Left lung (tissue), 10 donors: ENCODE measurements around the gene CSNK1A1. TPM values are rescaled to one million over a fixed set of nuclear protein-coding genes. Genes with fewer than 3 reads are reported as not detected.

ENCODE experiments used
- ATAC-seq: fragments of 200-7000 bp; cut with Tn5 transposase; one replicate; pipeline ENCODE4 v1.9.1; 2020; ENCODE audit warnings: moderate library complexity
- DNase-seq, 4 donors: peaks; one replicate each; pipeline ENCODE4 v3.0.0-alpha.2; 2013 to 2020
- H3K27ac ChIP-seq, 2 donors: fragments of 200-600 bp; sonication (generic) in 1 of 2; one replicate each; pipeline versions ENCODE4 v1.5.0 to v1.8.0; 2020 to 2021
- H3K27me3 ChIP-seq, 2 donors: fragments of 200-600 bp; sonication (generic) in 1 of 2; one replicate each; pipeline versions ENCODE4 v1.5.0 to v1.8.0; 2020 to 2021
- H3K36me3 ChIP-seq, 2 donors: fragments of 200-600 bp; sonication (generic) in 1 of 2; one replicate each; pipeline versions ENCODE4 v1.5.0 to v1.8.0; 2020 to 2021
- H3K4me1 ChIP-seq, 2 donors: fragments of 200-600 bp; one replicate each; pipeline ENCODE4 v1.8.0; 2021
- H3K4me3 ChIP-seq, 2 donors: fragments of 200-600 bp; sonication (generic) in 1 of 2; one replicate each; pipeline versions ENCODE4 v1.5.0 to v1.8.0; 2020 to 2021; ENCODE audit warnings: mild to moderate bottlenecking in 1 of 2
- H3K9me3 ChIP-seq, 2 donors: fragments of 200-600 bp; sonication (generic) in 1 of 2; one replicate each; pipeline versions ENCODE4 v1.5.0 to v1.8.0; 2020 to 2021
- CTCF ChIP-seq, 2 donors: fragments of 200-600 bp; sonication (generic) in 1 of 2; IDR thresholded peaks; one replicate each; pipeline versions ENCODE4 v1.5.0 to v1.8.0; 2021; ENCODE audit warnings: antibody characterized with exemption in 2 of 2
- intact Hi-C, 2 donors: fragments of 100-400 bp; cut with DNase I; formaldehyde crosslinking; loops; one replicate each; pipeline versions ENCODE4 v1.11.2 to v1.14.2; 2022
- polyA plus RNA-seq, 6 donors: library from polyadenylated mRNA; unstranded; fragments of 120-200 nt; gene quantifications; one replicate each; pipeline ENCODE4 v1.2.1, GENCODE V29; 2013; ENCODE audit not compliant: insufficient read length in 6 of 6
- total RNA-seq, 2 donors: library from RNA; stranded (reverse); fragmentation: NEBNext Ultra II Directional; extraction: Animal tissue kit (Norgen Biotek cat#: 25700); gene quantifications; one replicate each; pipeline ENCODE4 v1.2.1, GENCODE V29; 2021
- donor health status: DM: no; HTN: yes; CAD: no.
- donor health status: DM: no; HTN: no; CAD: no.

The CSNK1A1 gene
- total and polyA plus RNA-seq, 8 donors: 196 to 218 (median 205) TPM

DNA sequence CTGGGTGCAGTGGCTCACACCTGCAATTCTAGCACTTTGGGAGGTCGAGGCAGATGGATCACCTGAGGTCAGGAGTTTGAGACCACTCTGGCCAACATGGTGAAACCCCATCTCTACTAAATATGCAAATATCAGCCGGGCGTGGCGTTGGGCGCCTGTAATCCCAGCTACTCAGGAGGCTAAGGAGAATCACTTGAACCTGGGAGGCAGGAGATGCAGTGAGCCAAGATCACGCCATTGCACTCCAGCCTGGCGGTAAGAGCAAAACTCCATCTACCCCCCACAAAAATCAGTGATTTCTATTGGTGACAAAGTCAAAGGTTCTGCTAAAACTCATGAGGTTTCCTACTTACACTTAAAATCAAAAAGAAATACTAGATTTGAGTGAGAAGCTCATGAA, 18.8 kb downstream of the CSNK1A1 start:
- DNase-seq (no peak), ATAC-seq (no peak)
- Histone ChIP-seq H3K9me3 (no peaks in the 10 kb centered on the region), H3K27me3 (no peaks in the 10 kb centered on the region), H3K36me3 (peaks cover 0 to 17% of the 10 kb centered on the region in 2 donors), H3K4me3 (no peak overlapping the region), H3K27ac (no peak overlapping the region), H3K4me1 (peaks cover 22 to 97% of the 10 kb centered on the region in 2 donors)
- TF ChIP-seq CTCF (IDR thresholded peaks at IDR 0.05): no peak
- intact Hi-C loops: no loop called here

GRCh38 chr5:149529463-149529862, 21.8 kb downstream of the CSNK1A1 start:
- TF ChIP-seq CTCF (IDR thresholded peaks at IDR 0.05): no peak
- Histone ChIP-seq H3K27ac (no peak overlapping the region), H3K27me3 (no peaks in the 10 kb centered on the region), H3K4me1 (peaks cover 37 to 96% of the 10 kb centered on the region in 2 donors), H3K36me3 (peaks cover 0 to 4% of the 10 kb centered on the region in 2 donors), H3K4me3 (no peak overlapping the region), H3K9me3 (no peaks in the 10 kb centered on the region)
- intact Hi-C loops: no loop called here
- DNase-seq (no peak), ATAC-seq (no peak)

- no peak for ATAC-seq
- Histone ChIP-seq H3K4me3 (no peak overlapping the region), H3K4me1 (peaks cover 37 to 91% of the 10 kb centered on the region in 2 donors), H3K9me3 (no peaks in the 10 kb centered on the region), H3K36me3 (peaks cover 0 to 14% of the 10 kb centered on the region in 2 donors), H3K27me3 (no peaks in the 10 kb centered on the region), H3K27ac (no peak overlapping the region)
- intact Hi-C loops: no loop called here
- no peak for TF ChIP-seq CTCF (IDR thresholded peaks at IDR 0.05)
- no peak for DNase-seq
Measured at GRCh38 chr5:149528281-149529060, 22.8 kb downstream of the CSNK1A1 start.

- peak overlapping the region; percentile 1 to 16 for H3K27ac ChIP-seq
- no peaks in the 10 kb centered on the region for H3K9me3 ChIP-seq
- peak; percentile 38 for ATAC-seq
- peaks cover 0 to 29% of the 10 kb centered on the region in 2 donors for H3K36me3 ChIP-seq
- peak in 1 of 4 donors; percentile 19 for DNase-seq
- no peak overlapping the region for H3K4me3 ChIP-seq
- no peaks in the 10 kb centered on the region for H3K27me3 ChIP-seq
- H3K4me1 ChIP-seq: peaks cover 37 to 84% of the 10 kb centered on the region in 2 donors
- intact Hi-C loops: no loop called here
- no peak for TF ChIP-seq CTCF (IDR thresholded peaks at IDR 0.05)
Measured at GRCh38 chr5:149526845-149527590, 24.2 kb downstream of the CSNK1A1 start.
